Smooth muscle cell (in vitro differentiated cells): Measurements from ENCODE around the gene DDX39A. TPM values are rescaled to one million over a fixed set of nuclear protein-coding genes. Genes with fewer than 3 reads are reported as not detected.
"Not testable (repeated sequence)": the region's sequence is repeated elsewhere in the genome, so short reads cannot be mapped to it uniquely, and the experiment has no call there.

Experiments used
- DNase-seq: peaks from one replicate; lab custom pipeline; 2025; ENCODE audit not compliant: unreplicated experiment; lab: John Stamatoyannopoulos, UW
- H2AFZ ChIP-seq: fragments of 200-600 bp; sonication (generic); 2 replicates; pipeline ENCODE4 v1.6.0; 2016; ENCODE audit warnings: antibody characterized with exemption, low read depth, mild to moderate bottlenecking
- H3F3A ChIP-seq: fragments of 200-600 bp; sonication (generic); 2 replicates; pipeline ENCODE4 v1.6.0; 2017; ENCODE audit warnings: antibody characterized with exemption, low read depth
- H3K27ac ChIP-seq: fragments of 200-600 bp; sonication (generic); 2 replicates; pipeline ENCODE4 v1.5.1; 2016; ENCODE audit warnings: low read depth, mild to moderate bottlenecking
- H3K27me3 ChIP-seq: fragments of 200-600 bp; sonication (generic); 2 replicates; pipeline ENCODE4 v1.6.1; 2016; ENCODE audit warnings: low read depth, mild to moderate bottlenecking
- H3K36me3 ChIP-seq: fragments of 200-600 bp; sonication (generic); 2 replicates; pipeline ENCODE4 v1.5.1; 2016; ENCODE audit warnings: low read depth
- H3K4me1 ChIP-seq: fragments of 200-600 bp; sonication (generic); 2 replicates; pipeline ENCODE4 v1.5.1; 2016; ENCODE audit warnings: low read depth
- H3K4me2 ChIP-seq: fragments of 200-600 bp; sonication (generic); 2 replicates; pipeline ENCODE4 v1.6.0; 2016; ENCODE audit warnings: mild to moderate bottlenecking
- H3K4me3 ChIP-seq: fragments of 200-600 bp; sonication (generic); 2 replicates; pipeline ENCODE4 v1.5.1; 2016; ENCODE audit warnings: mild to moderate bottlenecking
- H3K79me2 ChIP-seq: fragments of 200-600 bp; sonication (generic); 2 replicates; pipeline ENCODE4 v1.6.0; 2016; ENCODE audit warnings: low read depth, mild to moderate bottlenecking
- H3K9ac ChIP-seq: fragments of 200-600 bp; sonication (generic); 2 replicates; pipeline ENCODE4 v1.6.0; 2016; ENCODE audit warnings: low read depth
- H3K9me3 ChIP-seq: fragments of 200-600 bp; sonication (generic); replicated peaks from 2 replicates; pipeline ENCODE4 v1.5.1; 2016; ENCODE audit warnings: low read depth
- H4K20me1 ChIP-seq: fragments of 200-600 bp; sonication (generic); 2 replicates; pipeline ENCODE4 v1.6.0; 2016; ENCODE audit warnings: low read depth
- CTCF ChIP-seq: fragments of 200-600 bp; sonication (generic); IDR thresholded peaks from 2 replicates; pipeline ENCODE4 v1.5.1; 2017; ENCODE audit warnings: borderline replicate concordance, mild to moderate bottlenecking, antibody characterized with exemption; ENCODE audit not compliant: insufficient read depth, poor library complexity, severe bottlenecking
- WGBS: methylation state at CpG from one replicate; pipeline ENCODE4 v1.1.7; 2016; ENCODE audit warnings: low lambda C conversion rate; 5-methylcytosine and 5-hydroxymethylcytosine counted together
- polyA plus RNA-seq: library from polyadenylated mRNA; unstranded; fragments of >200 nt; fragmentation: Nextera tagmentation; extraction: Ambion mirVana; gene quantifications from 2 replicates; pipeline ENCODE4 v1.2.1, GENCODE V29; 2016
- total RNA-seq: library from RNA; depleted of rRNA; stranded (reverse); fragments of >200 nt; gene quantifications from 2 replicates; pipeline ENCODE4 v1.2.3, GENCODE V29; 2014

Gene DDX39A
- total and polyA plus RNA-seq, 2 experiments from 2014 or later: 23.1 to 38.0 TPM

- WGBS: 83% methylated on average over 12 of the region's 12 CpGs
- Histone ChIP-seq H3K4me1 (peaks cover 8% of the 10 kb centered on the region), H3K27me3 (no peaks in the 10 kb centered on the region), H2AFZ (peak overlapping the region; percentile 54), H3K27ac (no peak overlapping the region), H3K9ac (no peak overlapping the region), H3F3A (peaks cover 2% of the 10 kb centered on the region), H3K79me2 (no peaks in the 10 kb centered on the region), H3K4me2 (peak overlapping the region; percentile 35), H3K4me3 (no peak overlapping the region), H3K9me3 (no peaks in the 10 kb centered on the region), H3K36me3 (no peaks in the 10 kb centered on the region), H4K20me1 (no peaks in the 10 kb centered on the region)
- TF ChIP-seq CTCF: no peak
- no peak for DNase-seq
Observed at GRCh38 chr19:14375055-14375581, 44.0 kb downstream of the DDX39A start.

GRCh38 chr19:14374313-14374712, 44.8 kb downstream of the DDX39A start:
- WGBS: 92% methylated on average over 9 of the region's 9 CpGs
- not testable (repeated sequence) for H2AFZ ChIP-seq, H3K4me2 ChIP-seq, H3K27me3 ChIP-seq, H3K36me3 ChIP-seq, H3K9me3 ChIP-seq, DNase-seq, H3K27ac ChIP-seq, H3K4me3 ChIP-seq, H3F3A ChIP-seq, H4K20me1 ChIP-seq, H3K79me2 ChIP-seq, H3K9ac ChIP-seq
- H3K4me1 ChIP-seq: peaks cover 11% of the 10 kb centered on the region

- H3K4me2 ChIP-seq: not testable (repeated sequence)
Observed at GRCh38 chr19:14372384-14373077, 46.6 kb downstream of the DDX39A start.

GRCh38 chr19:14371301-14371821, 47.8 kb downstream of the DDX39A start:
- Histone ChIP-seq H3K4me2 (no peak overlapping the region), H3K27me3 (no peaks in the 10 kb centered on the region), H3K9me3 (no peaks in the 10 kb centered on the region), H3K36me3 (no peaks in the 10 kb centered on the region), H3F3A (peaks cover 4% of the 10 kb centered on the region), H2AFZ (no peak overlapping the region), H3K79me2 (no peaks in the 10 kb centered on the region), H3K27ac (no peak overlapping the region), H3K9ac (no peak overlapping the region), H4K20me1 (no peaks in the 10 kb centered on the region), H3K4me1 (peaks cover 6% of the 10 kb centered on the region), H3K4me3 (no peak overlapping the region)
- no peak for TF ChIP-seq CTCF
- 94% methylated on average over 10 of the region's 10 CpGs for WGBS
- no peak for DNase-seq

More at GRCh38 chr19:14372384-14373077, 46.6 kb downstream of the DDX39A start:
- H3F3A ChIP-seq, H3K9me3 ChIP-seq, H3K9ac ChIP-seq, H4K20me1 ChIP-seq, H3K79me2 ChIP-seq, H2AFZ ChIP-seq, H3K4me3 ChIP-seq, DNase-seq, H3K27me3 ChIP-seq, H3K36me3 ChIP-seq, H3K4me1 ChIP-seq, H3K27ac ChIP-seq: not testable (repeated sequence)
- 69% methylated on average over 8 of the region's 8 CpGs for WGBS
